SK-N-MC (cell line): ENCODE measurements around the gene SLC22A7.

ENCODE experiments used
- EZH2 ChIP-seq: fragments of 200-600 bp; sonication (generic); IDR thresholded peaks from one replicate; pipeline ENCODE4 v1.6.1; 2017; ENCODE audit warnings: antibody characterized with exemption
- POLR2AphosphoS5 ChIP-seq: IDR thresholded peaks from 2 replicates; pipeline ENCODE4 v1.6.1; 2012; ENCODE audit warnings: mild to moderate bottlenecking, low read depth, low read length, borderline replicate concordance

DNA sequence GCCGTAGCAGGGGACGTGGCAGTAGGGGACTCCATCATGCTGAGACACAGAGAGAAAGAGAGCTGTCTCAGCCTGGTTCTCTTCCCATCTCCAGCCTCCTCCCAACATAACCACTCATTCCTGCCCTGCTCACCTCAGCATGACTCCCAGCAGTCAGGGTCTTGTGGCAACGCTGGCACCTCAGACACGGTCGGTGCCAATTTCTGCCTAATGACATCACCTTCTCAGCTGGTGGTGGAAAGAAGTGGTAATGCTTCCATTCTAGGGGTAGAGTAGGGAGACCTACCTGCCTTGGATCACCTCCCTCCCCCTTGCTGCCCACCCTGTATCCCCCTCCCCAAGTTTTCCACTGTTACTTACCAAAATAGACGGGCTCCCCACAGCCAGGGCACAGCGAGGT is 8.0 kb downstream of the SLC22A7 start:
- TF ChIP-seq POLR2AphosphoS5 = no peak
- no peak for TF ChIP-seq EZH2
